MCF 10A (cell line): Measurements from ENCODE around the gene LPO. TPM values are rescaled to one million over a fixed set of nuclear protein-coding genes. Genes with fewer than 3 reads are reported as not detected.

Experiments used
- BruUV-seq: library from RNA; stranded (reverse); fragments of 400-500 nt; replicated peaks from 2 replicates; lab custom pipeline; 2021; lab: Mats Ljungman, UMichigan
- CTCF ChIA-PET: fragments of 300-600 bp; sonication (Branson Sonifier 250); formaldehyde crosslinking; extraction: SDS; loops from one replicate; lab custom pipeline; 2021; ENCODE audit warnings: antibody characterized with exemption, inconsistent platforms; lab: Yijun Ruan, JAX
- POLR2A ChIA-PET: fragments of 300-600, 350-650 bp; sonication (Branson Sonifier 250); formaldehyde crosslinking; extraction: SDS; loops from one replicate; lab custom pipeline; 2020; ENCODE audit warnings: antibody characterized with exemption, inconsistent platforms; lab: Yijun Ruan, JAX
- DNase-seq: peaks from one replicate; pipeline ENCODE4 v3.0.0-alpha.2; 2018; ENCODE audit not compliant: unreplicated experiment
- H3K27ac Mint-ChIP-seq: one replicate; pipeline ENCODE4 v1.8.0; 2022; ENCODE audit warnings: mild to moderate bottlenecking, low read depth, mixed read lengths; ENCODE audit not compliant: unreplicated experiment
- H3K27me3 Mint-ChIP-seq: one replicate; pipeline ENCODE4 v1.8.0; 2022; ENCODE audit warnings: mixed read lengths; ENCODE audit not compliant: insufficient read depth, unreplicated experiment
- H3K36me3 Mint-ChIP-seq: one replicate; pipeline ENCODE4 v1.8.0; 2022; ENCODE audit warnings: mild to moderate bottlenecking, moderate library complexity, mixed read lengths; ENCODE audit not compliant: insufficient read depth, unreplicated experiment
- H3K4me1 Mint-ChIP-seq: one replicate; pipeline ENCODE4 v1.8.0; 2022; ENCODE audit warnings: mixed read lengths; ENCODE audit not compliant: insufficient read depth, unreplicated experiment
- H3K4me3 Mint-ChIP-seq: one replicate; pipeline ENCODE4 v1.8.0; 2022; ENCODE audit warnings: mild to moderate bottlenecking, moderate library complexity, mixed read lengths; ENCODE audit not compliant: unreplicated experiment
- H3K9me3 Mint-ChIP-seq: one replicate; pipeline ENCODE4 v1.8.0; 2022; ENCODE audit warnings: mixed read lengths; ENCODE audit not compliant: unreplicated experiment
- CTCF ChIP-seq: fragments of 200-600 bp; IDR thresholded peaks from one replicate; pipeline ENCODE4 v1.8.0; 2022; ENCODE audit warnings: antibody characterized with exemption, mild to moderate bottlenecking; ENCODE audit not compliant: unreplicated experiment
- intact Hi-C: fragments of 100-400 bp; cut with micrococcal nuclease; formaldehyde crosslinking; loops from 2 replicates; pipeline ENCODE4 v1.14.1; 2022
- total RNA-seq: library from RNA; stranded (reverse); gene quantifications from 2 replicates; pipeline ENCODE4 v1.2.3, GENCODE V29; 2022

LPO gene
- total RNA-seq, 1 experiment from 2014 or later: not detected

- ChIA-PET POLR2A (interaction anchor here (0.7 kb wide), 1 partner anchor 23 kb away, joined by 3 read pairs; no protein-coding TSS in a partner anchor), CTCF (no interaction called here)
- H3K36me3 Mint-ChIP-seq: no peaks in the 10 kb centered on the region
- TF ChIP-seq CTCF: no peak
- H3K4me1 Mint-ChIP-seq: peaks cover 14% of the 10 kb centered on the region
- intact Hi-C loops: no loop called here
- H3K4me3 Mint-ChIP-seq: no peak within 1 kb of the TSS
- no TSS peak for BruUV-seq
- no peak for DNase-seq
- peaks cover 33% of the 10 kb centered on the region for H3K27me3 Mint-ChIP-seq
- no peak within 1 kb of the TSS for H3K27ac Mint-ChIP-seq
- H3K9me3 Mint-ChIP-seq: no peaks in the 10 kb centered on the region
These were observed 45.8 kb upstream of the LPO start, which contains the start of gene EPX for GRCh38 chr17:58192612-58193011. Gene EPX, plus strand, starts transcription at chr17:58192726. Its CDS starts 121 bp downstream, at chr17:58192847.

GRCh38 chr17:58193641-58194255 lies 44.6 kb upstream of the LPO start:
- DNase-seq: no peak
- no peak overlapping the region for H3K27ac Mint-ChIP-seq
- no TSS peak for BruUV-seq
- peaks cover 14% of the 10 kb centered on the region for H3K4me1 Mint-ChIP-seq
- intact Hi-C loops: no loop called here
- no peaks in the 10 kb centered on the region for H3K36me3 Mint-ChIP-seq
- no peak for TF ChIP-seq CTCF
- H3K9me3 Mint-ChIP-seq: no peaks in the 10 kb centered on the region
- no peak overlapping the region for H3K4me3 Mint-ChIP-seq
- ChIA-PET POLR2A (no interaction called here), CTCF (interaction anchor here (0.6 kb wide), 1 partner anchor 955 kb away, joined by 3 read pairs; no protein-coding TSS in a partner anchor)
- H3K27me3 Mint-ChIP-seq: peaks cover 39% of the 10 kb centered on the region

GRCh38 chr17:58195518-58196123 lies 42.8 kb upstream of the LPO start:
- CTCF ChIA-PET: interaction anchor here (0.6 kb wide), 1 partner anchor 15 kb away, joined by 3 read pairs; no protein-coding TSS in a partner anchor
- peaks cover 41% of the 10 kb centered on the region for H3K27me3 Mint-ChIP-seq
- no peak overlapping the region for H3K27ac Mint-ChIP-seq
- H3K4me1 Mint-ChIP-seq: peaks cover 6% of the 10 kb centered on the region
- no peaks in the 10 kb centered on the region for H3K9me3 Mint-ChIP-seq
- intact Hi-C loops: no loop called here
- DNase-seq: no peak
- POLR2A ChIA-PET: no interaction called here
- no TSS peak for BruUV-seq
- no peak overlapping the region for H3K4me3 Mint-ChIP-seq
- no peaks in the 10 kb centered on the region for H3K36me3 Mint-ChIP-seq
- no peak for TF ChIP-seq CTCF

- Mint-ChIP-seq H3K36me3 (no peaks in the 10 kb centered on the region), H3K9me3 (no peaks in the 10 kb centered on the region), H3K27ac (no peak overlapping the region), H3K4me3 (no peak overlapping the region), H3K4me1 (peaks cover 6% of the 10 kb centered on the region), H3K27me3 (peaks cover 41% of the 10 kb centered on the region)
- no peak for DNase-seq
- no TSS peak for BruUV-seq
- intact Hi-C loops: no loop called here
- no peak for TF ChIP-seq CTCF
- ChIA-PET POLR2A (no interaction called here), CTCF (no interaction called here)
These were observed 41.8 kb upstream of the LPO start for GRCh38 chr17:58196610-58197009.
